NCI-H460 (cell line): ENCODE measurements around the gene KRTAP1-3. TPM values are rescaled to one million over a fixed set of nuclear protein-coding genes. Genes with fewer than 3 reads are reported as not detected.
"Not testable (repeated sequence)": the region's sequence is repeated elsewhere in the genome, so short reads cannot be mapped to it uniquely, and the experiment has no call there.

ENCODE experiments used
- DNase-seq: peaks from one replicate; pipeline ENCODE4 v3.0.0-alpha.2; 2016; ENCODE audit warnings: low read depth; ENCODE audit errors: extremely low read depth
- polyA plus RNA-seq: library from polyadenylated mRNA; depleted of rRNA; stranded (reverse); fragments of >200 nt; gene quantifications from 2 replicates; pipeline ENCODE4 v1.2.3, GENCODE V29; 2014; cell fraction: nucleus; rRNA removed
- total RNA-seq: library from RNA; depleted of rRNA; stranded (reverse); fragments of >200 nt; shearing (Covaris generic); gene quantifications from 2 replicates; pipeline ENCODE4 v1.2.3, GENCODE V29; 2014; rRNA removed

KRTAP1-3 gene
- not detected in 2 replicates for total RNA-seq
- polyA plus RNA-seq, result not detected in 2 replicates

- DNase-seq, result not testable (repeated sequence)
Observed at GRCh38 chr17:41034346-41034935, at the start of gene KRTAP1-3. TSS of gene KRTAP1-3 (minus strand) at chr17:41034874. CDS start at chr17:41034821, 53 bp downstream.

- not testable (repeated sequence) for DNase-seq
Observed at GRCh38 chr17:41084100-41084856, 49.6 kb upstream of the KRTAP1-3 start, which contains the start of gene KRTAP4-7. TSS of gene KRTAP4-7 (plus strand) at chr17:41084150. CDS start at chr17:41084207, 57 bp downstream.

GRCh38 chr17:41083427-41083826, 48.8 kb upstream of the KRTAP1-3 start:
- not testable (repeated sequence) for DNase-seq

GRCh38 chr17:41082626-41083025, 48.0 kb upstream of the KRTAP1-3 start:
- DNase-seq, result no peak

- DNase-seq, result no peak
Observed at GRCh38 chr17:41076788-41077187, 42.1 kb upstream of the KRTAP1-3 start.

GRCh38 chr17:41073676-41074075, 39.0 kb upstream of the KRTAP1-3 start:
- no peak for DNase-seq

GRCh38 chr17:41071606-41072360, 37.1 kb upstream of the KRTAP1-3 start:
- DNase-seq, result no peak

- no peak for DNase-seq
Observed at GRCh38 chr17:41069031-41069430, 34.4 kb upstream of the KRTAP1-3 start.

- DNase-seq, result no peak
Observed at GRCh38 chr17:41067281-41067680, 32.6 kb upstream of the KRTAP1-3 start.

GRCh38 chr17:41065829-41066624, 31.4 kb upstream of the KRTAP1-3 start, which contains the start of gene KRTAP2-4:
TSS of gene KRTAP2-4 (minus strand) at chr17:41065879. CDS start at chr17:41065845, 34 bp downstream.
- no peak for DNase-seq

GRCh38 chr17:41065016-41065689, 30.5 kb upstream of the KRTAP1-3 start:
- DNase-seq, result not testable (repeated sequence)

GRCh38 chr17:41064301-41064700, 29.6 kb upstream of the KRTAP1-3 start:
- no peak for DNase-seq

GRCh38 chr17:41063449-41063848, 28.8 kb upstream of the KRTAP1-3 start:
- DNase-seq, result no peak

GRCh38 chr17:41061964-41062363, 27.3 kb upstream of the KRTAP1-3 start:
- no peak for DNase-seq

GRCh38 chr17:41060052-41060604, 25.5 kb upstream of the KRTAP1-3 start, which contains the start of gene KRTAP2-3:
TSS of gene KRTAP2-3 (minus strand) at chr17:41060114. CDS start at chr17:41060050, 64 bp downstream.
- DNase-seq, result no peak

- not testable (repeated sequence) for DNase-seq
Observed at GRCh38 chr17:41059276-41060051, 24.8 kb upstream of the KRTAP1-3 start.

- DNase-seq, result no peak
Observed at GRCh38 chr17:41058741-41059140, 24.1 kb upstream of the KRTAP1-3 start.

- DNase-seq, result no peak
Observed at GRCh38 chr17:41057547-41057946, 22.9 kb upstream of the KRTAP1-3 start.
